Measurements from ENCODE around the gene SLC9A7. TPM values are rescaled to one million over a fixed set of nuclear protein-coding genes. Genes with fewer than 3 reads are reported as not detected.

Gene SLC9A7
- total and polyA plus RNA-seq, 2 donors (not counting 1 experiment from before 2014, with no cell fraction given): 13.9 to 47.7 TPM

- no peak for DNase-seq (ENCODE audit: low read depth in 2 of 2)
- Histone ChIP-seq H3K79me2 (ENCODE audit: control insufficient read depth, insufficient read depth, low read length) (no peaks in the 10 kb centered on the region), H3K9me3 (ENCODE audit: control insufficient read depth, insufficient read depth, low read depth, low read length) (no peaks in the 10 kb centered on the region), H4K20me1 (ENCODE audit: control insufficient read depth, extremely low read depth, insufficient read depth, low read length) (no peaks in the 10 kb centered on the region), H3K4me3 (replicated peaks in 1 of 4; ENCODE audit: control extremely low read depth in 1 of 4, insufficient read depth in 1 of 4, low read depth in 3 of 4, low read length in 4 of 4) (no peak overlapping the region), H3K27me3 (ENCODE audit: control insufficient read depth, insufficient read depth, low read length) (no peaks in the 10 kb centered on the region), H3K36me3 (ENCODE audit: control insufficient read depth, insufficient read depth, low read length) (no peaks in the 10 kb centered on the region), H3K27ac (ENCODE audit: insufficient read depth, low read length) (no peak overlapping the region), H3K9ac (ENCODE audit: insufficient read depth, low read length) (no peak overlapping the region), H2AFZ (ENCODE audit: low read length) (no peak overlapping the region), H3K4me1 (ENCODE audit: control insufficient read depth, extremely low read depth, insufficient read depth, low read length) (no peaks in the 10 kb centered on the region), H3K4me2 (ENCODE audit: extremely low read depth, insufficient read depth, low read length) (no peak overlapping the region)
- no peak for TF ChIP-seq EZH2 (IDR thresholded peaks at IDR 0.05; ENCODE audit: low read length, missing control alignments)
- TF ChIP-seq, protein P1, sequence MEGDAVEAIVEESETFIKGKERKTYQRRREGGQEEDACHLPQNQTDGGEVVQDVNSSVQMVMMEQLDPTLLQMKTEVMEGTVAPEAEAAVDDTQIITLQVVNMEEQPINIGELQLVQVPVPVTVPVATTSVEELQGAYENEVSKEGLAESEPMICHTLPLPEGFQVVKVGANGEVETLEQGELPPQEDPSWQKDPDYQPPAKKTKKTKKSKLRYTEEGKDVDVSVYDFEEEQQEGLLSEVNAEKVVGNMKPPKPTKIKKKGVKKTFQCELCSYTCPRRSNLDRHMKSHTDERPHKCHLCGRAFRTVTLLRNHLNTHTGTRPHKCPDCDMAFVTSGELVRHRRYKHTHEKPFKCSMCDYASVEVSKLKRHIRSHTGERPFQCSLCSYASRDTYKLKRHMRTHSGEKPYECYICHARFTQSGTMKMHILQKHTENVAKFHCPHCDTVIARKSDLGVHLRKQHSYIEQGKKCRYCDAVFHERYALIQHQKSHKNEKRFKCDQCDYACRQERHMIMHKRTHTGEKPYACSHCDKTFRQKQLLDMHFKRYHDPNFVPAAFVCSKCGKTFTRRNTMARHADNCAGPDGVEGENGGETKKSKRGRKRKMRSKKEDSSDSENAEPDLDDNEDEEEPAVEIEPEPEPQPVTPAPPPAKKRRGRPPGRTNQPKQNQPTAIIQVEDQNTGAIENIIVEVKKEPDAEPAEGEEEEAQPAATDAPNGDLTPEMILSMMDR (conservative IDR thresholded peaks at IDR 0.05 in 1 of 2, IDR thresholded peaks at IDR 0.05 in 1 of 2; ENCODE audit: low read depth in 1 of 2, low read length in 2 of 2): no peak
Measured at GRCh38 chrX:46597208-46597607, 161.7 kb downstream of the SLC9A7 start.

GRCh38 chrX:46595084-46595483, 163.8 kb downstream of the SLC9A7 start:
- no peak overlapping the region for H3K4me3 ChIP-seq (replicated peaks in 1 of 4; ENCODE audit: control extremely low read depth in 1 of 4, insufficient read depth in 1 of 4, low read depth in 3 of 4, low read length in 4 of 4)
- no peaks in the 10 kb centered on the region for H3K79me2 ChIP-seq (ENCODE audit: control insufficient read depth, insufficient read depth, low read length)
- H3K27ac ChIP-seq (ENCODE audit: insufficient read depth, low read length): no peak overlapping the region
- H3K9ac ChIP-seq (ENCODE audit: insufficient read depth, low read length): no peak overlapping the region
- H3K4me2 ChIP-seq (ENCODE audit: extremely low read depth, insufficient read depth, low read length): no peak overlapping the region
- no peaks in the 10 kb centered on the region for H4K20me1 ChIP-seq (ENCODE audit: control insufficient read depth, extremely low read depth, insufficient read depth, low read length)
- no peaks in the 10 kb centered on the region for H3K4me1 ChIP-seq (ENCODE audit: control insufficient read depth, extremely low read depth, insufficient read depth, low read length)
- H3K9me3 ChIP-seq (ENCODE audit: control insufficient read depth, insufficient read depth, low read depth, low read length): no peaks in the 10 kb centered on the region
- H3K27me3 ChIP-seq (ENCODE audit: control insufficient read depth, insufficient read depth, low read length): no peaks in the 10 kb centered on the region
- no peak for DNase-seq (ENCODE audit: low read depth in 2 of 2)
- H3K36me3 ChIP-seq (ENCODE audit: control insufficient read depth, insufficient read depth, low read length): no peaks in the 10 kb centered on the region
- no peak overlapping the region for H2AFZ ChIP-seq (ENCODE audit: low read length)
- no peak for TF ChIP-seq EZH2 (IDR thresholded peaks at IDR 0.05; ENCODE audit: low read length, missing control alignments)
- TF ChIP-seq, protein P1 (conservative IDR thresholded peaks at IDR 0.05 in 1 of 2, IDR thresholded peaks at IDR 0.05 in 1 of 2; ENCODE audit: low read depth in 1 of 2, low read length in 2 of 2): no peak

- Histone ChIP-seq H3K27me3 (ENCODE audit: control insufficient read depth, insufficient read depth, low read length) (no peaks in the 10 kb centered on the region), H3K9me3 (ENCODE audit: control insufficient read depth, insufficient read depth, low read depth, low read length) (no peaks in the 10 kb centered on the region), H2AFZ (ENCODE audit: low read length) (no peak overlapping the region), H3K9ac (ENCODE audit: insufficient read depth, low read length) (no peak overlapping the region), H3K79me2 (ENCODE audit: control insufficient read depth, insufficient read depth, low read length) (peaks cover 2% of the 10 kb centered on the region), H3K36me3 (ENCODE audit: control insufficient read depth, insufficient read depth, low read length) (no peaks in the 10 kb centered on the region), H3K27ac (ENCODE audit: insufficient read depth, low read length) (no peak overlapping the region), H4K20me1 (ENCODE audit: control insufficient read depth, extremely low read depth, insufficient read depth, low read length) (no peaks in the 10 kb centered on the region), H3K4me2 (ENCODE audit: extremely low read depth, insufficient read depth, low read length) (no peak overlapping the region), H3K4me3 (replicated peaks in 1 of 4; ENCODE audit: control extremely low read depth in 1 of 4, insufficient read depth in 1 of 4, low read depth in 3 of 4, low read length in 4 of 4) (no peak overlapping the region), H3K4me1 (ENCODE audit: control insufficient read depth, extremely low read depth, insufficient read depth, low read length) (peaks cover 5% of the 10 kb centered on the region)
- peak; percentile 72 for DNase-seq (ENCODE audit: low read depth in 2 of 2)
- TF ChIP-seq EZH2 (IDR thresholded peaks at IDR 0.05; ENCODE audit: low read length, missing control alignments): no peak
- TF ChIP-seq, protein P1 (conservative IDR thresholded peaks at IDR 0.05 in 1 of 2, IDR thresholded peaks at IDR 0.05 in 1 of 2; ENCODE audit: low read depth in 1 of 2, low read length in 2 of 2): no peak
Measured at GRCh38 chrX:46589977-46590723, 168.8 kb downstream of the SLC9A7 start.
